T47D (cell line): Measurements from ENCODE around the gene RER1.

ENCODE experiments used
- DNase-seq, 2 experiments: peaks; one replicate each; pipeline versions ENCODE4 v3.0.0 to v3.0.0-alpha.2; 2011 to 2012; ENCODE audit warnings: low read depth in 1 of 2, low spot score in 1 of 2
- JUND ChIP-seq: IDR thresholded peaks from 2 replicates; pipeline ENCODE4 v1.6.1; 2012; ENCODE audit warnings: low read depth
- in situ Hi-C: cut with HindIII; loops from 2 replicates; pipeline ENCODE4 v1.10.0; 2016; ENCODE audit warnings: low sequenced_read_pairs, low pct_unique_long_range_greater_than_20kb

Gene RER1

GRCh38 chr1:2394220-2394619 is 2.6 kb downstream of the RER1 start:
- in situ Hi-C loops, result no loop called here
- no peak for DNase-seq

DNA sequence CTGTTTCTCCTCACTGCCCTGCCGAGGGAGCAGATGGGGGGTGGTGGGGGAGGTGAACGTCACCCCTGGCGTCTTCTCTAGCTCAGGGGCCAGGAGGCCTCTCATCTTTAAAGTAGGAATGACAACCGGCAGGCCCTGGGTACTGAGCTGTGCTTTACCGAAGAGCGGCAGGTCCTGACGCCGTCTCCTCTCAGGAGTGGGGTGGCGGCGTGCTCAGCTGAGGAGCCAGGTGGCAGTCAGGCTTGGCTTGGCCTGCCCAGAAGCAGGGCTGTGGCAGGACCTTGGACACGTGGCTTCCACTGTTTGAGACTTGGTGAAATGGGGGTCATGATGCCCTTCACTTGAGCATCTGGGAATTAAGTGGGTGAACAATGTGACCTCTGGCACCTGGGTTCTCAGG is 3.1 kb downstream of the RER1 start:
- DNase-seq, result no peak

More at GRCh38 chr1:2394220-2394619, 2.6 kb downstream of the RER1 start:
- no peak for TF ChIP-seq JUND

GRCh38 chr1:2395245-2395644 is 3.6 kb downstream of the RER1 start:
- in situ Hi-C loops, result no loop called here
- no peak for TF ChIP-seq JUND
- DNase-seq, result no peak

More for the DNA sequence above, 3.1 kb downstream of the RER1 start:
- in situ Hi-C loops, result no loop called here
- no peak for TF ChIP-seq JUND

GRCh38 chr1:2396059-2396458 is 4.4 kb downstream of the RER1 start:
- TF ChIP-seq JUND, result no peak

GRCh38 chr1:2396476-2396875 is 4.8 kb downstream of the RER1 start:
- in situ Hi-C loops, result no loop called here
- no peak for DNase-seq
- TF ChIP-seq JUND, result no peak

More at GRCh38 chr1:2396059-2396458, 4.4 kb downstream of the RER1 start:
- DNase-seq, result no peak
- in situ Hi-C loops, result no loop called here

DNA sequence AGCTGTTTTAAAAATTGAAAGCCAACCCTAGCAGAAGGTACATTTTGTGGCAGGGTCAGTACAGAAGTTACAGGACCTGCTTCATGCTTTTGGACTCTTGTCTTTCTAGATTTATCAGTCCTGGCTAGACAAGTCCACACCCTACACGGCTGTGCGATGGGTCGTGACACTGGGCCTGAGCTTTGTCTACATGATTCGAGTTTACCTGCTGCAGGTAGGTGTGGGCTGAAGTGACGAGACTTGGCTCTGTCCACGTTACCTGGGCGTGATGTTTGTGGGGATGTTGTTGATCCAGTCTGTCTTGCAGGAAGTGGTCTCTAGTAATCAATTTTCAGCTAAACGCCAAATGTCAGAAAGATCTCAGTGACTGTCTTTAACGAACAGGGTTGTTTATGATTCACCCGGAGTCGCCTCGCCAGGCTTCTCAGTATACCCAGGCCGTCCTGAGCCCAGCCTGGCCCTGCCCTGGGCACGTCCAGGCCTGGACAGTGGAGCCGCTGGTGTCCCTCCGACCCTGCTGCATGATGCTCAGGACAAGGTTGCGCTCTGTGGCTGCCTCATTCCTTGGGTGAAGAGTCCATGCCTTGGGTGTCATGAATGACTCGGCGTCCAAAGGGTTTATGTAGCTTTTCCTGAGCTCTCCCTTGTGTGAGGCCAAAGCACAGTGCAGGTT is 5.5 kb downstream of the RER1 start:
- in situ Hi-C loops, result no loop called here
- no peak for TF ChIP-seq JUND
- no peak for DNase-seq

GRCh38 chr1:2398871-2399270 is 7.2 kb downstream of the RER1 start:
- in situ Hi-C loops, result no loop called here
- TF ChIP-seq JUND, result no peak
- no peak for DNase-seq

- DNase-seq, result no peak
- no peak for TF ChIP-seq JUND
- in situ Hi-C loops, result no loop called here
Observed at GRCh38 chr1:2399890-2400575, 8.4 kb downstream of the RER1 start.

GRCh38 chr1:2400576-2400909 is 8.9 kb downstream of the RER1 start:
- TF ChIP-seq JUND, result no peak
- in situ Hi-C loops, result no loop called here
- DNase-seq, result no peak

GRCh38 chr1:2400950-2401649 is 9.5 kb downstream of the RER1 start:
- no peak for TF ChIP-seq JUND
- no peak for DNase-seq
- in situ Hi-C loops, result no loop called here

- no peak for TF ChIP-seq JUND
- DNase-seq, result no peak
- in situ Hi-C loops, result no loop called here
Observed at GRCh38 chr1:2402420-2402819, 10.8 kb downstream of the RER1 start.

DNA sequence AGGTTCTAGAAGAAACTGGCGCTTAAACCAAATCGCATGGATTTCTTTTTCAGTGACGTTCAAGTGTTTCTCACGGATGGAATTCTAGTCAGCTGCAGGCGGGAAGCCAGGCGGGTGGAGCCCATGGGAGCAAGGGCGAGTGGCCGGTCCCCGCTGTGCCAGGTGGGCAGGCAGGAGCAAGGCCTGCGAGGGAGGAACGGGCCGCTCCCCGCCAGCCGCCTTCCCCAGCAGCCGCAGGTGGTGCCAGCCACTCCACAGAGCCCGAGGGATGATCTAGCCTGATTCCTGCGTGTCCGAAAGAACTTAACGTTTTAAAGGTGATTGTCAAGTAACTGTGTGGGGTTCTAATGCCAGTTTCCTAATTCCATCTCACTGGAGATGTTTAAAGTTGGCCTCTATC is 11.6 kb downstream of the RER1 start:
- in situ Hi-C loops, result no loop called here
- TF ChIP-seq JUND, result no peak
- DNase-seq, result no peak
